ENCODE data around the gene CSTPP1. TPM values are rescaled to one million over a fixed set of nuclear protein-coding genes. Genes with fewer than 3 reads are reported as not detected.
"Not testable (repeated sequence)": the region's sequence is repeated elsewhere in the genome, so short reads cannot be mapped to it uniquely, and the experiment has no call there.

Gene CSTPP1
- total RNA-seq, 4 donors from 2014 or later = 9.8 to 14.3 (median 11.1) TPM

- ATAC-seq (ENCODE audit: low FRiP score) (no peak), DNase-seq (ENCODE audit: low spot score) (no peak)
- no peak for TF ChIP-seq CTCF (IDR thresholded peaks at IDR 0.05)
Observed at GRCh38 chr11:47111318-47111804, 174.8 kb downstream of the CSTPP1 start.

GRCh38 chr11:47112941-47113340, 176.4 kb downstream of the CSTPP1 start:
- ATAC-seq (ENCODE audit: low FRiP score); DNase-seq (ENCODE audit: low spot score): not testable (repeated sequence)

- not testable (repeated sequence) for DNase-seq (ENCODE audit: low spot score); ATAC-seq (ENCODE audit: low FRiP score)
Observed at GRCh38 chr11:47118958-47119688, 182.6 kb downstream of the CSTPP1 start.

- DNase-seq (ENCODE audit: low spot score) (no peak), ATAC-seq (ENCODE audit: low FRiP score) (no peak)
- no peak for TF ChIP-seq CTCF (IDR thresholded peaks at IDR 0.05)
Observed at GRCh38 chr11:47121056-47121455, 184.5 kb downstream of the CSTPP1 start.

GRCh38 chr11:47121731-47122130, 185.2 kb downstream of the CSTPP1 start:
- DNase-seq (ENCODE audit: low spot score) (no peak), ATAC-seq (ENCODE audit: low FRiP score) (no peak)
- no peak for TF ChIP-seq CTCF (IDR thresholded peaks at IDR 0.05)

- no peak for TF ChIP-seq CTCF (IDR thresholded peaks at IDR 0.05)
- ATAC-seq (ENCODE audit: low FRiP score) (no peak), DNase-seq (ENCODE audit: low spot score) (no peak)
Observed at GRCh38 chr11:47123094-47123493, 186.5 kb downstream of the CSTPP1 start.

GRCh38 chr11:47124675-47125074, 188.1 kb downstream of the CSTPP1 start:
- DNase-seq (ENCODE audit: low spot score) (no peak), ATAC-seq (ENCODE audit: low FRiP score) (no peak)
- no peak for TF ChIP-seq CTCF (IDR thresholded peaks at IDR 0.05)

- ATAC-seq (ENCODE audit: low FRiP score) (no peak), DNase-seq (ENCODE audit: low spot score) (no peak)
- no peak for TF ChIP-seq CTCF (IDR thresholded peaks at IDR 0.05)
Observed at GRCh38 chr11:47125083-47125482, 188.5 kb downstream of the CSTPP1 start.
